Kidney (tissue), 14 donors: ENCODE data around the gene RBM15B. TPM values are rescaled to one million over a fixed set of nuclear protein-coding genes. Genes with fewer than 3 reads are reported as not detected.

Experiments used
- DNase-seq, 5 donors: peaks; one replicate each; pipeline ENCODE4 v3.0.0-alpha.2; 2013 to 2020
- FAIRE-seq: peaks from 2 replicates; lab custom pipeline; 2012; peaks lifted over from hg19 to GRCh38; lab: Jason Lieb, UNC
- H3K27ac ChIP-seq, 2 donors: one replicate each; pipeline ENCODE4 v1.7.0; 2013; ENCODE audit warnings: low read depth in 2 of 2, low read length in 2 of 2, inconsistent platforms in 1 of 2
- H3K27me3 ChIP-seq: one replicate; pipeline ENCODE4 v1.7.1; 2013; ENCODE audit warnings: low read length, inconsistent platforms; ENCODE audit not compliant: control insufficient read depth, insufficient read depth
- H3K36me3 ChIP-seq, 3 donors: one replicate each; pipeline versions ENCODE4 v1.7.0 to v1.7.1; 2013; ENCODE audit warnings: low read length in 3 of 3, control low read depth in 1 of 3, inconsistent platforms in 1 of 3; ENCODE audit not compliant: insufficient read depth in 3 of 3, control insufficient read depth in 2 of 3
- H3K4me1 ChIP-seq, 3 donors: one replicate each; pipeline versions ENCODE4 v1.7.0 to v1.7.1; 2013; ENCODE audit warnings: low read length in 3 of 3, inconsistent platforms in 1 of 3, low read depth in 1 of 3; ENCODE audit not compliant: control insufficient read depth in 2 of 3, insufficient read depth in 2 of 3
- H3K4me3 ChIP-seq, 3 donors: one replicate each; pipeline versions ENCODE4 v1.7.0 to v1.8.1; 2013; ENCODE audit warnings: low read length in 3 of 3, control low read depth in 1 of 3, inconsistent platforms in 1 of 3
- H3K9ac ChIP-seq, 3 donors: one replicate each; pipeline versions ENCODE4 v1.7.0 to v1.7.1; 2013; ENCODE audit warnings: low read length in 3 of 3, control low read depth in 1 of 3, inconsistent platforms in 1 of 3
- H3K9me3 ChIP-seq, 3 donors: one replicate each; pipeline versions ENCODE4 v1.7.0 to v1.7.1; 2013; ENCODE audit warnings: low read length in 3 of 3, control low read depth in 1 of 3, inconsistent platforms in 1 of 3; ENCODE audit not compliant: control insufficient read depth in 2 of 3, insufficient read depth in 1 of 3
- CTCF ChIP-seq: IDR thresholded peaks from 3 replicates; pipeline ENCODE4 v1.5.1; 2012; ENCODE audit warnings: mild to moderate bottlenecking, moderate library complexity, borderline replicate concordance; ENCODE audit not compliant: insufficient read depth; ENCODE audit errors: extremely low read depth
- intact Hi-C: fragments of 100-400 bp; cut with DNase I; formaldehyde crosslinking; loops from one replicate; pipeline ENCODE4 v1.11.1; 2022
- polyA plus RNA-seq: library from polyadenylated mRNA; stranded (reverse); fragments of 350-450 nt; fragmentation: Illumina TruSeq; extraction: RNeasy Lipid Tissue Mini Kit (QIAGEN cat#74804); gene quantifications from one replicate; pipeline ENCODE4 v1.2.3, GENCODE V29; 2014; ENCODE audit warnings: low read depth, low replicate concordance; ENCODE audit not compliant: insufficient read depth
- total RNA-seq: library from RNA; stranded (reverse); fragmentation: NEBNext Ultra II Directional; extraction: Animal tissue kit (Norgen Biotek cat#: 25700); gene quantifications from one replicate; pipeline ENCODE4 v1.2.1, GENCODE V29; 2021
- donor health status: control.
- donor health status: control.
- donor health status: control.
- donor health status: control.
- donor health status: control.
- donor health status: DM: yes; HTN: yes; CAD: no.
- donor health status: Normal renal cell carcinoma (clear cell type).

Gene RBM15B
- total and polyA plus RNA-seq, 2 donors from 2014 or later: 9.8 to 28.0 TPM

- no peaks in the 10 kb centered on the region for H3K4me1 ChIP-seq
- no peaks in the 10 kb centered on the region for H3K9me3 ChIP-seq
- intact Hi-C loops: no loop called here
- DNase-seq: no peak
- H3K9ac ChIP-seq: no peak overlapping the region
- no peak overlapping the region for H3K27ac ChIP-seq
- no peak for TF ChIP-seq CTCF
- H3K4me3 ChIP-seq: no peak overlapping the region
- H3K36me3 ChIP-seq: peaks cover 5 to 15% (median 7%) of the 10 kb centered on the region in 3 donors
- no peak for FAIRE-seq
- H3K27me3 ChIP-seq: no peaks in the 10 kb centered on the region
Observed at GRCh38 chr3:51426921-51427320, 35.8 kb downstream of the RBM15B start.

GRCh38 chr3:51429138-51429537 lies 38.1 kb downstream of the RBM15B start:
- intact Hi-C loops: no loop called here
- Histone ChIP-seq H3K9me3 (no peaks in the 10 kb centered on the region), H3K4me3 (no peak overlapping the region), H3K27me3 (no peaks in the 10 kb centered on the region), H3K27ac (no peak overlapping the region), H3K36me3 (peaks cover 5 to 15% (median 8%) of the 10 kb centered on the region in 3 donors), H3K9ac (no peak overlapping the region), H3K4me1 (no peaks in the 10 kb centered on the region)
- no peak for TF ChIP-seq CTCF
- FAIRE-seq (no peak), DNase-seq (no peak)

- Histone ChIP-seq H3K36me3 (peaks cover 0 to 13% (median 9%) of the 10 kb centered on the region in 3 donors), H3K27me3 (no peaks in the 10 kb centered on the region), H3K4me1 (no peaks in the 10 kb centered on the region), H3K9me3 (no peaks in the 10 kb centered on the region), H3K27ac (no peak overlapping the region), H3K9ac (no peak overlapping the region), H3K4me3 (no peak overlapping the region)
- FAIRE-seq: no peak
- intact Hi-C loops: no loop called here
- TF ChIP-seq CTCF: no peak
- no peak for DNase-seq
Observed at GRCh38 chr3:51434110-51434509, 43.0 kb downstream of the RBM15B start.

- no peak overlapping the region for H3K27ac ChIP-seq
- H3K4me3 ChIP-seq: no peak overlapping the region
- DNase-seq: peak in 2 of 5 donors; percentile 25 to 53
- intact Hi-C loops: no loop called here
- H3K9me3 ChIP-seq: no peaks in the 10 kb centered on the region
- H3K27me3 ChIP-seq: no peaks in the 10 kb centered on the region
- TF ChIP-seq CTCF: peak; percentile 43
- H3K36me3 ChIP-seq: peaks cover 0 to 9% (median 8%) of the 10 kb centered on the region in 3 donors
- H3K4me1 ChIP-seq: no peaks in the 10 kb centered on the region
- FAIRE-seq: no peak
- H3K9ac ChIP-seq: no peak overlapping the region
Observed at GRCh38 chr3:51434746-51435327, 43.8 kb downstream of the RBM15B start.
